HG02623 (cell line): ENCODE measurements around the gene PNPLA7.
A peak's percentile ranks its signal among the peaks of the same experiment; 100 is the strongest.
"Not testable (repeated sequence)": the region's sequence is repeated elsewhere in the genome, so short reads cannot be mapped to it uniquely, and the experiment has no call there.

Experiments
- ATAC-seq: cut with Tn5 transposase; IDR thresholded peaks from one replicate; pipeline ENCODE4 v1.9.1; 2021; ENCODE audit warnings: moderate library complexity; ENCODE audit not compliant: unreplicated experiment

Gene PNPLA7

DNA sequence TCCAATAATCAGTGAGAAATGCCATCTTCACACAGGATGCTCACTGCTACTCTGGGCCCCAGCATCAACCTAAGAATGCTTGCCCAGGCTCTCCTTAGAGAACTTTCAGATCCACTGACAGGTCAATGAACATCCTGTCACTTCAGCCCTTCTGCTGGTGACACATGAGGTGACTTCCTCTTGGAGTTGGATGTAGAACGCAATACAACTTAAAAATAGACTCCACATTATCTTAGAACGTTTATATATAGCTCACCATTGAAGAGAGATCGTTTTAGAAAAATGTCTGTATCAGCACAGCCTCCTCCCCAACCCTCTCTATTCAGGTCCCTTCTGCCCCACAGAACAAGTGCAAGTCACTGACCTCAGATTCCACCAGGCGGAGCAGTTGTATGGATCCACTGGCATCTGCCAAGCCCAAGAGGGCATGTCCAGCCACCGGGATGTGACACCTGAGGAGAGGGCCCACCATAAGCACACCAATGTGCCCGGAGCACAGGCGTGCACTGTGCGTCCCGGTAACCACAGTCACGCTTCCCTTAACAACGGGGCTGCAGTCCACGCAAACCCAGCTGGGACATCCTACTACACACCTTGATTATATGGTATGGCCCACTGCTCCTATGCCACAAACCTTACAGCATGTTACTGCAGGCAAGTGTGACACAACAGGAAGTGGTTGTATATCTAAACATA lies 25.7 kb upstream of the PNPLA7 start:
- ATAC-seq = no peak

DNA sequence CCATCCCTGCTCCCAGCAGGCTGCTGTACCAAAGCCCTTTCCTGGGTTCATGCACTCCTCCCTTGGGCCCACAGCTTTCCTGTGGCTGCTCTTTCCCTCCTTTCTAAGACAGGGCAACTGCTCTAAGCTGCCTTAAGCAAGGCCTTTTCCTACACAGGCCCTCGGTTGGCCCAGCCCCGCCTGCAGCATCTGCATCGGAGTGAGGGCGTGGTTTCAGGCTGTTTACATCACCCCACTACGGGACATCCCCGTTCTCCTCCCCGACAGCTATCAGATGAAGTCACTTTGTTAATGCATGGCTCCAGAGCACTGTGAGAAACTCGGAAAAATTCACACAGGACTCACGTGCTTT lies 25.1 kb upstream of the PNPLA7 start:
- no peak for ATAC-seq

DNA sequence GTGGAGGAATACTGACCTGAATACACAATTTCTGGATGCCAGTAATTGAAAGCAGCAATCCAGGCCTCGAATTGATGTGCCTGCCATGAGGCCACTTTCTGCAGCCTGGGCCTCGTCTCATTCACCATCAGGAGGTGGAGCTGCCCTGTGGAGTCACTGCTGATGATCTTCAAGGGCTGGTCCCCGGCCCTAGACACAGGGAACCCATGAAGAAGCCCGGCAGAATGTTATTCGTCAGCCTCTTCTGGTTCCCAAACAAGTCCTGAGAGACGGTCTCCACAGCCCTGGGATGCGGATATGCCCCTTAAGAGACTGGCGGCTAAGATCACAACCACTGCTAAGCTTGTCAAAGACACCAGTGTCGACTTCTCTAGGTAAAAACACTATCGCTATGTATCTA lies 24.0 kb upstream of the PNPLA7 start:
- no peak for ATAC-seq

GRCh38 chr9:137570566-137570965 lies 20.4 kb upstream of the PNPLA7 start:
- ATAC-seq = no peak

- no peak for ATAC-seq
Observed at GRCh38 chr9:137569609-137570203, 19.5 kb upstream of the PNPLA7 start.

DNA sequence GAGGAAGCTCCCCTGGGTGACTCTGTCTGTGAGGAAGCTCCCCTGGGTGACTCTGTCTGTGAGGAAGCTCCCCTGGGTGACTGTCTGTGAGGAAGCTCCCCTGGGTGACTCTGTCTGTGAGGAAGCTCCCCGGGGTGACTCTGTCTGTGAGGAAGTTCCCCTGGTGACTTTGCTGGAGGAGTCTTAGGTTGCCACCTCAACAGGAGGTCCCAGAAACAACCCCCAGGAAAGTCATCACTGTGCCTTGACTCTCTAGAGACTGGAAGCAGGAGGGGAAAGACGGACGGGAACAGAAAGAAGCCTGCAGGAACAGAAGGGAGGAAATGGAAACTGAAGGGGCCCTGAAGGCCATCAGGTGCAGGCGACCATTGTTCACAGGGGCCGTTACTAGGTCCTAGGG lies 18.2 kb upstream of the PNPLA7 start:
- ATAC-seq = not testable (repeated sequence)

- no peak for ATAC-seq
Observed at GRCh38 chr9:137564817-137565411, 14.7 kb upstream of the PNPLA7 start.

GRCh38 chr9:137564134-137564533 lies 13.9 kb upstream of the PNPLA7 start:
- ATAC-seq = no peak

- ATAC-seq = no peak
Observed at GRCh38 chr9:137558127-137558526, 7.9 kb upstream of the PNPLA7 start.

DNA sequence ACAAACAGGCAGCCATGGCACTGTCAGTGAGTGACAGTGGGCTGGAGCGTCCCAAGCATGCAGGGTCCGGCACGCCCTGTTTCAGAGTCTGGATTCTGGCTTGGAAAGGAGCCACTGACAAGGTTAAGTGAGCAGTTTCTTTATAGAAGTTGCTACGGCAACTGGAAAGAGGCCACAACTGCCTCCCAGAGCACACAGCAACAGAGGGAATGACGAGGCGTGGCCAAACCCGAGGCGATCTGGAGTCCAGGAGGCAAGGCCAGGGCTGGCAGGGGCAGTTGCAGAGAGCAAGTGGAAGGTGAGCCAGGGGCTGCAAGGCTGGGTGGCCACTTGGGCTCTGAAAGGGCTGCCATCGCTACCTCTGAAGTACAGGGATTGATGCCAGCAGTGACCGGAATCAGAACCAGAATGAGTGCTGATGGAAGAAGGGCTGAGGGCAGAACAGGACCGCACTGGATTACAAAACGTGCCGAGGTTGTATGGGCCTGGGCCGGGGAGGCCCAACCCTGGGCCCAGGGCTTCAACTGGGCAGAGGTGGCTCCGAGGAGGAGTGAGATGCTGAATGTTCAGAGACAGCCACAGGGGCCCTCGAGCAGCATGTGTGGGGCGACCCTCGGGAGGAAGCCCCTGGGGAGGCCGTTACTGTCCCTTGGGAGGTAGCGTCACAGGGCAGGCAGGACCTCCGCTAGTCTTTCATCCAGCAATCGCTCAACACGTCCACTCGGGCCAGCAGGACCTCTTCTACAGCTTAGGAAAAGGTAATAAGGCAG lies 6.1 kb upstream of the PNPLA7 start:
- ATAC-seq = no peak

GRCh38 chr9:137555179-137555578 lies 5.0 kb upstream of the PNPLA7 start:
- no peak for ATAC-seq

GRCh38 chr9:137554349-137554748 lies 4.1 kb upstream of the PNPLA7 start:
- ATAC-seq = no peak

GRCh38 chr9:137553654-137554053 lies 3.5 kb upstream of the PNPLA7 start:
- not testable (repeated sequence) for ATAC-seq

- ATAC-seq = peak; percentile 8
Observed at GRCh38 chr9:137552022-137552768, 2.0 kb upstream of the PNPLA7 start.

DNA sequence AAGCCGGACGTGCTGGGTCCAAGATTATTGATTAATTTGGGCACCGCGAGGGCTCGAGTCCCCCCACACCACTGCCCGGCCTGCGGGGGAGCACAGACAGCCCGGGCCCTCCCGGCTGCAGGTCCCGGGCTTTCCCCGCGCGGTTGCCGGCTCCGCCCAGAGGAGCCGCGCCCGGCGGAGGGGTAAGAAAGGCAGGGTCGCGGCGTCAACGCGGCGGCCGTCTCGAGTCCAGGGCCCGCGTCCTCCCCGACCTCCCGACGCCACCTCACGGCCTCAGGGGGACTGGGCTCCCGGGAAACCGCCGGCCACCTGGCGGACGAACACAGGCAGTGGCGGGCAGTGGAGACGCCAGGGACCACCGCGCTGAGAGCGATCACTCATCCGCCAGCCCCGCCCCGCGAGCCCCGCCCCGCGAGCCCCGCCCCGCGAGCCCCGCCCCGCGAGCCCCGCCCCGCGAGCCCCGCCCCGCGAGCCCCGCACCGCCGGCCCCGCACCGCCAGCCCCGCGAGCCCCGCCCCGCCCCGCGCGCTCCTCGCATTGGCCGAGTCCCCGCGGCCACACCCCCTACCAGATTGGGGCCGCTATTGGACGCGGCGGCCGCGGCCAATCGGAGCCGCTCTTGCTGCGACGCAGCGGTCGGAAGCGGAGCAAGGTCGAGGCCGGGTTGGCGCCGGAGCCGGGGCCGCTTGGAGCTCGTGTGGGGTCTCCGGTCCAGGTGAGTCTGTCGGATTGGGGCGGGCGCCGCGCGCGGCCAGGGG lies 1.2 kb upstream of the PNPLA7 start, which contains the start of gene MRPL41:
TSS of gene MRPL41 (plus strand) at position 616 of the 758 bp plus-strand sequence. CDS start 203 bp downstream, outside the sequence.
- peak; percentile 76 for ATAC-seq

DNA sequence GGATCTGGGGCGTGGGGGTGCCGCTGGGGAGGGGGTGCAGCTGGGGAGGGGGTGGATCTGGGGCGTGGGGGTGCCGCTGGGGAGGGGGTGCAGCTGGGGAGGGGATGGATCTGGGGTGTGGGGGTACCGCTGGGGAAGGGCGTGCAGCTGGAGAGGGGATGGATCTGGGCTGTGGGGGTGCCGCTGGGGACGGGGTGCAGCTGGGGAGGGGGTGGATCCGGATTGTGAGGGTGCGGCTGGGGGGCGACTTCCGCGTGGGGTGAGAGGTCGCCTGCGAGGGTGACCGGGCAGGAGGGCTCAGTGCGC lies 709 bp upstream of the PNPLA7 start:
- not testable (repeated sequence) for ATAC-seq

DNA sequence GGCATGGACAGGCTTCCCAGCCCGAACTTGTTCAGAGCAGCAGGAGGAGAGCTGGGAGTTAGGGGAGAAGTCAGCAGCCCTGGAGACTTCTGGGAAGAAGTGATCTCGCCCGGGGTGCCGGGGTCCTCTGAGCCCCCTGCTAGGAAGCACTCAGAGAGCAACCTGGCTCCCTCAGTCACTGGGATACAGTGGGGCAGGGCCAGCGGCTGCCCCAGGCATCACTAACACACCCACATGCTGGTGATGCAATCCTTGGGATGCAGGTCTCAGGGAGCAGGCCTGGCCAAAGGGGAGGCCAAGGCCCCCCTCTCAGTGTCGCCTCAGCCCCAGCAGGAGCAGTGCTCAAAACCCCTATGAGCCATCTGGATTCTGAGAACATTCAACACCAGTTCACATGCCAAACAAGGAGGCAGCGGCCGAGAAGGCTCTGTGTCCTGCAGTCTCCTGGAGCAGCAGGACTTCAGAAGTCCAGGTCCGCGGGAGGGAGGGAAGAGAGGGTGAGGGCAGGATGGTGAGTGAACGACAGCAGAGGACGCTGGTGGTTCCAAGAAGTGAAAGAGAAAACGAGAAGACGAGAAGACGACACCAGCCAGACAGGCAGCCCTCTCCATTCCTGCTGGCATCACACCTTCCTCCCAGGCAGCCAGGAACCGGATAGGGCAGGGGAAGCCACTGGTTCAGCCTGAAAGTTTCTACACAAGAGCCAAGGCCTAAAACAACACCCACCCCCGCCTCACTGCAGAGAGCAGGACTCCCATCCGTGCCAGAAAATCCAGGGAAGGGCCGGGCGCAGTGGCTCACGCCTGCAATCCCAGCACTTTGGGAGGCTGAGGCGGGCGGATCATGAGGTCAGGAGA lies 2.3 kb downstream of the PNPLA7 start:
- ATAC-seq = no peak

DNA sequence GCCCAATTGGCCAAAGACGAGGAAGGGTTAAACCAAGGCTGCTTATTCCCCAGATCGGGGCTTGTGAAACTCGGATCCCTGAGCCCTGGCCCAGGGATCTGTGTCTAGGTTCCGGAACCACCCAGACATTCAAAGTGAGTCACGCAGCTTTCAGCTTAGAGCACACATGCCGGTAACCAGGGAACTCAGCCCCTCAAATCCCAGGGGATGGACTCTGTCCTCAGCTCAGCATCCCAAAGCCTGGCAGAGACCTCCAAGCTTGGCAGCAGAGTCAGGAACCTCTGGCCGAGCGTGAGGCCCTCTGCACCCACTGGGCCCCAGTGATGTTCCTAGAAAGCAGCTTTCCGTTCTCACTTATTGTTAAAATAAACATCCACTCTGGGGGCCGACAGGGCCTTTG lies 5.1 kb downstream of the PNPLA7 start:
- no peak for ATAC-seq

DNA sequence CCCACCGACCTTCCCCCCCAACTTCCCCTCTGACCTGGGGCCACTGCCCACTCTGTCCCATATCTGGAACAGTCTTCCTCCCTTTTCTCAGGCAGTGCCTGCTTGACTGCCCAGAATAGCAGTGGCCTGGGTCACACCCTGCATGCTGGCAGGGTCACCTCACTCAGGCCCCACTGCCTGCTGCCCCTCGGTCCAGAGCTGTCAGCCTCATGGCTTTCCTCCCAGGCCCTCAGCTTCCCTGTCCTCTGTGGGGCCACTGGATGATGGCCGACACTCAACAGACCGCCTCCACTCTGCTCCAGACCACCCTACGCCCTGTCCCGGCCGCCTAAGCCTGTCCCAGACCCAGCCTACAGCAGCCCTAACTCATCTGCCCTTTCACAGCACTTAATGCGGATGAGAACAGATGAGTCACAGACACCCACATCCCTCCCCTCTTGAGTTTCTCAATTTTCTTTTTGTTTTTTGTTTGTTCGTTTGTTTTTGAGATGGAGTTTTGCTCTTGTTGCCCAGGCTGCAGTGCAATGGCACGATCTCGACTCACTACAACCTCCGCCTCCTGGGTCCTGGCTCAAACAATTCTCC lies 5.9 kb downstream of the PNPLA7 start:
- ATAC-seq = no peak
